ENCODE results near the gene PICALM. TPM values are rescaled to one million over a fixed set of nuclear protein-coding genes. Genes with fewer than 3 reads are reported as not detected.

The PICALM gene
- total and polyA plus RNA-seq, 2 of the 4 experiments (the other 2 are of a cell fraction), result 235 to 453 TPM

- Histone ChIP-seq H2AFZ (replicated peaks; ENCODE audit: low read length, poor library complexity) (no peak overlapping the region), H3K9me3 (ENCODE audit: control insufficient read depth, insufficient read depth, low read length) (no peaks in the 10 kb centered on the region), H4K20me1 (ENCODE audit: insufficient read depth, low read length) (peaks cover 10% of the 10 kb centered on the region; the same call in 1 of the 2 replicates), H2BK15ac (ENCODE audit: low read depth, low read length) (no peak overlapping the region), H4K5ac (ENCODE audit: low read depth, low read length) (no peak overlapping the region), H3K9me1 (ENCODE audit: insufficient read depth, low read length) (peaks cover 11% of the 10 kb centered on the region), H2BK5ac (ENCODE audit: low read depth, low read length, poor library complexity, severe bottlenecking) (no peak overlapping the region), H3K36me3 (ENCODE audit: control insufficient read depth, insufficient read depth, low read length) (peaks cover 3% of the 10 kb centered on the region), H3K79me1 (ENCODE audit: low read depth in 1 of 2, low read length in 2 of 2) (peaks cover 6 to 22% of the 10 kb centered on the region in 2 experiments; a peak in 3 of 4 replicates), H3K23ac (ENCODE audit: low read depth, low read length) (no peak overlapping the region), H3K27ac (ENCODE audit: insufficient read depth, low read length) (no peak overlapping the region), H3K9ac (ENCODE audit: low read depth, low read length) (no peak overlapping the region), H2AK5ac (ENCODE audit: low read depth, low read length) (no peak overlapping the region), H4K8ac (ENCODE audit: low read depth in 2 of 2, low read length in 2 of 2) (no peak overlapping the region), H3K27me3 (ENCODE audit: control insufficient read depth, insufficient read depth, low read length) (no peaks in the 10 kb centered on the region), H2AK9ac (replicated peaks; ENCODE audit: low read depth, low read length, poor library complexity) (no peak overlapping the region), H2BK20ac (ENCODE audit: low read depth, low read length) (no peak overlapping the region), H3K14ac (replicated peaks; ENCODE audit: low read depth, low read length) (no peak overlapping the region), H3K4me2 (ENCODE audit: low read depth, low read length) (no peak overlapping the region), H3K56ac (ENCODE audit: extremely low read depth, insufficient read depth, low read length) (no peak overlapping the region), H3K18ac (ENCODE audit: low read depth, low read length) (no peak overlapping the region), H4K91ac (ENCODE audit: insufficient read depth, low read depth, low read length) (no peak overlapping the region), H3K4ac (ENCODE audit: low read depth, low read length) (no peak overlapping the region), H3K4me1 (ENCODE audit: control insufficient read depth, insufficient read depth, low read length) (peaks cover 14% of the 10 kb centered on the region), H2BK120ac (ENCODE audit: low read depth, low read length) (no peak overlapping the region), H3K4me3 (ENCODE audit: insufficient read depth, low read depth, low read length) (no peak overlapping the region)
- TF ChIP-seq CTCF (conservative IDR thresholded peaks at IDR 0.05; ENCODE audit: low read depth, low read length), result no peak
- TF ChIP-seq SMC3 (IDR thresholded peaks at IDR 0.05; ENCODE audit: low read depth, low read length), result no peak
- no peak for TF ChIP-seq RFX5 (IDR thresholded peaks at IDR 0.05; ENCODE audit: low read depth, low read length)
- no peak for TF ChIP-seq CEBPB (IDR thresholded peaks at IDR 0.05; ENCODE audit: low read depth, low read length)
- TF ChIP-seq POLR2A (IDR thresholded peaks at IDR 0.05; ENCODE audit: low read depth, low read length), result no peak
- TF ChIP-seq MXI1 (IDR thresholded peaks at IDR 0.05; ENCODE audit: borderline replicate concordance, low read depth, low read length), result no peak
- no peak for TF ChIP-seq FOS (IDR thresholded peaks at IDR 0.05; ENCODE audit: low read depth, low read length)
- TF ChIP-seq RCOR1 (IDR thresholded peaks at IDR 0.05; ENCODE audit: insufficient replicate concordance, low read length), result no peak
- TF ChIP-seq NFE2L2 (IDR thresholded peaks at IDR 0.05; ENCODE audit: low read depth, low read length), result no peak
- no peak for TF ChIP-seq MAZ (IDR thresholded peaks at IDR 0.05; ENCODE audit: borderline replicate concordance, low read depth, low read length)
- TF ChIP-seq RAD21 (IDR thresholded peaks at IDR 0.05; ENCODE audit: low read length), result no peak
- TF ChIP-seq, protein P1, sequence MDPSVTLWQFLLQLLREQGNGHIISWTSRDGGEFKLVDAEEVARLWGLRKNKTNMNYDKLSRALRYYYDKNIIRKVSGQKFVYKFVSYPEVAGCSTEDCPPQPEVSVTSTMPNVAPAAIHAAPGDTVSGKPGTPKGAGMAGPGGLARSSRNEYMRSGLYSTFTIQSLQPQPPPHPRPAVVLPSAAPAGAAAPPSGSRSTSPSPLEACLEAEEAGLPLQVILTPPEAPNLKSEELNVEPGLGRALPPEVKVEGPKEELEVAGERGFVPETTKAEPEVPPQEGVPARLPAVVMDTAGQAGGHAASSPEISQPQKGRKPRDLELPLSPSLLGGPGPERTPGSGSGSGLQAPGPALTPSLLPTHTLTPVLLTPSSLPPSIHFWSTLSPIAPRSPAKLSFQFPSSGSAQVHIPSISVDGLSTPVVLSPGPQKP (IDR thresholded peaks at IDR 0.05; ENCODE audit: borderline replicate concordance, low read depth, low read length), result no peak
- 100% methylated on average over 1 of the region's 8 CpGs; no CpG with 5 or more reads in 1 of the 2 experiments for WGBS, 2 experiments (ENCODE audit: extremely low coverage in 2 of 2, insufficient read length in 1 of 2)
- ATAC-seq (ENCODE audit: low read depth), result no peak
- no TSS peak for BruUV-seq (replicated peaks)
- DNase-seq, result no peak
- dilution Hi-C loops (cut with HindIII; ENCODE audit: low sequenced_read_pairs, unreplicated experiment) (no loop called here), intact Hi-C loops (cut with micrococcal nuclease) (no loop called here), in situ Hi-C loops (cut with MboI; ENCODE audit: low sequenced_read_pairs) (no loop called here)
- ChIA-PET CTCF (no interaction called here), POLR2A (ENCODE audit: unreplicated experiment) (no interaction called here)
Observed at GRCh38 chr11:85950317-85951048, 118.4 kb downstream of the PICALM start.

Data from IMR-90 (cell line).